DMS53 (cell line): ENCODE results near the gene ZNF135.

ENCODE experiments used
- DNase-seq: peaks from one replicate; lab custom pipeline; 2025; lab: John Stamatoyannopoulos, UW

ZNF135 gene

GRCh38 chr19:58093071-58093470 lies 34.0 kb downstream of the ZNF135 start:
- DNase-seq = no peak

- DNase-seq = no peak
Measured at GRCh38 chr19:58095328-58095727, 36.2 kb downstream of the ZNF135 start.

- no peak for DNase-seq
Measured at GRCh38 chr19:58096884-58097283, 37.8 kb downstream of the ZNF135 start.

GRCh38 chr19:58097349-58097748 lies 38.3 kb downstream of the ZNF135 start:
- DNase-seq = no peak

- DNase-seq = peak; percentile 96
Measured at GRCh38 chr19:58097781-58098681, 38.9 kb downstream of the ZNF135 start, which contains the start of gene ZSCAN18. TSS of gene ZSCAN18 (minus strand) at chr19:58098231. CDS start at chr19:58090267, 7,964 bp downstream.

- no peak for DNase-seq
Measured at GRCh38 chr19:58098682-58098998, 39.6 kb downstream of the ZNF135 start.

- peak; percentile 20 for DNase-seq
Measured at GRCh38 chr19:58107778-58108545, 48.9 kb downstream of the ZNF135 start.

GRCh38 chr19:58108546-58108817 lies 49.4 kb downstream of the ZNF135 start:
- no peak for DNase-seq

- DNase-seq = no peak
Measured at GRCh38 chr19:58117841-58118575, 58.9 kb downstream of the ZNF135 start.

- DNase-seq = no peak
Measured at GRCh38 chr19:58118979-58119733, 60.1 kb downstream of the ZNF135 start.
